ENCODE results near the gene EIF5B.
"Not testable (repeated sequence)": the region's sequence is repeated elsewhere in the genome, so short reads cannot be mapped to it uniquely, and the experiment has no call there.

The EIF5B gene

GRCh38 chr2:99337113-99338028, at the start of gene EIF5B:
Gene EIF5B (plus strand): TSS chr2:99337389. CDS start chr2:99337555, 166 bp downstream.
- Mint-ChIP-seq H3K27ac (no peak within 1 kb of the TSS), H3K36me3 (ENCODE audit: low read depth) (peaks cover 12% of the 10 kb centered on the region), H3K27me3 (ENCODE audit: low read depth) (no peaks in the 10 kb centered on the region), H3K4me1 (ENCODE audit: low read depth) (peaks cover 28% of the 10 kb centered on the region), H3K4me3 (no peak within 1 kb of the TSS), H3K9me3 (no peaks in the 10 kb centered on the region)
- peak; percentile 96 for DNase-seq (ENCODE audit: low spot score)

- Mint-ChIP-seq H3K36me3 (ENCODE audit: low read depth) (peaks cover 7% of the 10 kb centered on the region), H3K27ac (no peak overlapping the region), H3K9me3 (no peaks in the 10 kb centered on the region), H3K4me3 (no peak overlapping the region), H3K4me1 (ENCODE audit: low read depth) (no peaks in the 10 kb centered on the region), H3K27me3 (ENCODE audit: low read depth) (no peaks in the 10 kb centered on the region)
- no peak for DNase-seq (ENCODE audit: low spot score)
Measured at GRCh38 chr2:99297994-99298393, 39.2 kb upstream of the EIF5B start.

- H3K4me3 Mint-ChIP-seq, result no peak overlapping the region
- peaks cover 10% of the 10 kb centered on the region for H3K36me3 Mint-ChIP-seq (ENCODE audit: low read depth)
Measured at GRCh38 chr2:99299580-99299979, 37.6 kb upstream of the EIF5B start.

GRCh38 chr2:99301097-99301496, 36.1 kb upstream of the EIF5B start, which contains the start of gene LYG1:
Gene LYG1 (minus strand): TSS chr2:99301197. CDS start chr2:99295670, 5,527 bp downstream.
- DNase-seq (ENCODE audit: low spot score); H3K9me3 Mint-ChIP-seq; H3K4me3 Mint-ChIP-seq; H3K27ac Mint-ChIP-seq; H3K27me3 Mint-ChIP-seq (ENCODE audit: low read depth); H3K4me1 Mint-ChIP-seq (ENCODE audit: low read depth): not testable (repeated sequence)
- H3K36me3 Mint-ChIP-seq (ENCODE audit: low read depth), result peaks cover 15% of the 10 kb centered on the region

More at GRCh38 chr2:99299580-99299979, 37.6 kb upstream of the EIF5B start:
- Mint-ChIP-seq H3K9me3 (no peaks in the 10 kb centered on the region), H3K27ac (no peak overlapping the region), H3K27me3 (ENCODE audit: low read depth) (no peaks in the 10 kb centered on the region), H3K4me1 (ENCODE audit: low read depth) (no peaks in the 10 kb centered on the region)
- DNase-seq (ENCODE audit: low spot score), result no peak

GRCh38 chr2:99317161-99317872, 19.9 kb upstream of the EIF5B start:
- no peak for DNase-seq (ENCODE audit: low spot score)
- peaks cover 37% of the 10 kb centered on the region for H3K36me3 Mint-ChIP-seq (ENCODE audit: low read depth)
- H3K9me3 Mint-ChIP-seq, result no peaks in the 10 kb centered on the region
- H3K4me3 Mint-ChIP-seq, result no peak overlapping the region
- H3K27me3 Mint-ChIP-seq (ENCODE audit: low read depth), result no peaks in the 10 kb centered on the region
- H3K4me1 Mint-ChIP-seq (ENCODE audit: low read depth), result no peaks in the 10 kb centered on the region
- H3K27ac Mint-ChIP-seq, result no peak overlapping the region

- H3K36me3 Mint-ChIP-seq (ENCODE audit: low read depth), result peaks cover 38% of the 10 kb centered on the region
- not testable (repeated sequence) for H3K27ac Mint-ChIP-seq; DNase-seq (ENCODE audit: low spot score); H3K27me3 Mint-ChIP-seq (ENCODE audit: low read depth); H3K4me3 Mint-ChIP-seq; H3K9me3 Mint-ChIP-seq; H3K4me1 Mint-ChIP-seq (ENCODE audit: low read depth)
Measured at GRCh38 chr2:99317873-99318200, 19.4 kb upstream of the EIF5B start.

GRCh38 chr2:99325384-99325783, 11.8 kb upstream of the EIF5B start:
- Mint-ChIP-seq H3K9me3 (no peaks in the 10 kb centered on the region), H3K27me3 (ENCODE audit: low read depth) (no peaks in the 10 kb centered on the region), H3K36me3 (ENCODE audit: low read depth) (peaks cover 46% of the 10 kb centered on the region), H3K4me1 (ENCODE audit: low read depth) (no peaks in the 10 kb centered on the region), H3K4me3 (no peak overlapping the region), H3K27ac (no peak overlapping the region)
- DNase-seq (ENCODE audit: low spot score), result no peak

- DNase-seq (ENCODE audit: low spot score), result peak; percentile 99
- H3K27ac Mint-ChIP-seq, result no peak within 1 kb of the TSS
- peaks cover 22% of the 10 kb centered on the region for H3K4me1 Mint-ChIP-seq (ENCODE audit: low read depth)
- H3K27me3 Mint-ChIP-seq (ENCODE audit: low read depth), result no peaks in the 10 kb centered on the region
- H3K9me3 Mint-ChIP-seq, result no peaks in the 10 kb centered on the region
- no peak within 1 kb of the TSS for H3K4me3 Mint-ChIP-seq
- peaks cover 22% of the 10 kb centered on the region for H3K36me3 Mint-ChIP-seq (ENCODE audit: low read depth)
Measured at GRCh38 chr2:99335911-99336803, 1.0 kb upstream of the EIF5B start, which contains the start of gene TXNDC9. Gene TXNDC9 (minus strand): TSS chr2:99336333. CDS start chr2:99333210, 3,123 bp downstream.

GRCh38 chr2:99336804-99337112, 431 bp upstream of the EIF5B start:
- H3K36me3 Mint-ChIP-seq (ENCODE audit: low read depth), result peaks cover 18% of the 10 kb centered on the region
- H3K27me3 Mint-ChIP-seq (ENCODE audit: low read depth), result no peaks in the 10 kb centered on the region
- no peak overlapping the region for H3K4me3 Mint-ChIP-seq
- H3K4me1 Mint-ChIP-seq (ENCODE audit: low read depth), result peaks cover 26% of the 10 kb centered on the region
- H3K9me3 Mint-ChIP-seq, result no peaks in the 10 kb centered on the region
- H3K27ac Mint-ChIP-seq, result no peak overlapping the region
- no peak for DNase-seq (ENCODE audit: low spot score)

- H3K4me3 Mint-ChIP-seq, result no peak overlapping the region
- H3K4me1 Mint-ChIP-seq (ENCODE audit: low read depth), result peaks cover 25% of the 10 kb centered on the region
- peaks cover 5% of the 10 kb centered on the region for H3K36me3 Mint-ChIP-seq (ENCODE audit: low read depth)
- no peaks in the 10 kb centered on the region for H3K9me3 Mint-ChIP-seq
- no peak for DNase-seq (ENCODE audit: low spot score)
- H3K27ac Mint-ChIP-seq, result no peak overlapping the region
- H3K27me3 Mint-ChIP-seq (ENCODE audit: low read depth), result no peaks in the 10 kb centered on the region
Measured at GRCh38 chr2:99338029-99338585, 918 bp downstream of the EIF5B start.

GRCh38 chr2:99340669-99341236, 3.6 kb downstream of the EIF5B start:
- no peaks in the 10 kb centered on the region for H3K9me3 Mint-ChIP-seq
- no peak overlapping the region for H3K4me3 Mint-ChIP-seq
- peaks cover 14% of the 10 kb centered on the region for H3K4me1 Mint-ChIP-seq (ENCODE audit: low read depth)
- H3K36me3 Mint-ChIP-seq (ENCODE audit: low read depth), result no peaks in the 10 kb centered on the region
- H3K27me3 Mint-ChIP-seq (ENCODE audit: low read depth), result no peaks in the 10 kb centered on the region
- DNase-seq (ENCODE audit: low spot score), result no peak
- no peak overlapping the region for H3K27ac Mint-ChIP-seq

GRCh38 chr2:99342536-99342935, 5.3 kb downstream of the EIF5B start:
- no peak overlapping the region for H3K4me3 Mint-ChIP-seq
- H3K27me3 Mint-ChIP-seq (ENCODE audit: low read depth), result no peaks in the 10 kb centered on the region
- no peaks in the 10 kb centered on the region for H3K36me3 Mint-ChIP-seq (ENCODE audit: low read depth)
- peak overlapping the region; percentile 2 for H3K27ac Mint-ChIP-seq
- H3K4me1 Mint-ChIP-seq (ENCODE audit: low read depth), result peaks cover 17% of the 10 kb centered on the region
- no peak for DNase-seq (ENCODE audit: low spot score)
- no peaks in the 10 kb centered on the region for H3K9me3 Mint-ChIP-seq

GRCh38 chr2:99345446-99345845, 8.3 kb downstream of the EIF5B start:
- H3K9me3 Mint-ChIP-seq; H3K27ac Mint-ChIP-seq; H3K4me3 Mint-ChIP-seq; H3K27me3 Mint-ChIP-seq (ENCODE audit: low read depth); DNase-seq (ENCODE audit: low spot score); H3K36me3 Mint-ChIP-seq (ENCODE audit: low read depth): not testable (repeated sequence)
- peaks cover 27% of the 10 kb centered on the region for H3K4me1 Mint-ChIP-seq (ENCODE audit: low read depth)
